ENCODE data around the gene RPS18.
A peak's percentile ranks its signal among the peaks of the same experiment; 100 is the strongest.

Gene RPS18

DNA sequence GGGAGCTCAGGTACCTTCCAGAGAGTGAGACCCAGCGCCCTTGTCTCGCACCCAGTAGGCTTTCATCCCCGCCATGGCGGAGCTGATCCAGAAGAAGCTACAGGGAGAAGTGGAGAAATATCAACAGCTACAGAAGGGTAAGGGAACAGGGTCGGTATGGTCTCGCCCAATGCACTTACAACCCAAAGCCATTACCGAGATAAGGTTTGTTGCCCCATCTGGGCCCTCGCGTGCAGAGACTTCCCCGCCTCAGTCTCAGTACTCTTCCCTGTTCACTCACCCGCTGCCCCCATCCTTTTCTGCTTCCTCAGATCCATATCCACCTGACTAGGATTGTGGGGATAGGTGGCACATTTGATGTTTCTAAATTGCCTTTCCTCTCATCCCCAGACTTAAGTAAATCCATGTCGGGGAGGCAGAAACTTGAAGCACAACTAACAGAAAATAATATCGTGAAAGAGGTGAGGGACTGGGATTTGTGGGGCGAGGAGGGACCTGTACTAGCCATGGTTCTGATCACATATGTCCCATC is 18.0 kb downstream of the RPS18 start:
- peak overlapping the region; percentile 96 for H3K4me3 ChIP-seq (ENCODE audit: low read depth, low read length)

DNA sequence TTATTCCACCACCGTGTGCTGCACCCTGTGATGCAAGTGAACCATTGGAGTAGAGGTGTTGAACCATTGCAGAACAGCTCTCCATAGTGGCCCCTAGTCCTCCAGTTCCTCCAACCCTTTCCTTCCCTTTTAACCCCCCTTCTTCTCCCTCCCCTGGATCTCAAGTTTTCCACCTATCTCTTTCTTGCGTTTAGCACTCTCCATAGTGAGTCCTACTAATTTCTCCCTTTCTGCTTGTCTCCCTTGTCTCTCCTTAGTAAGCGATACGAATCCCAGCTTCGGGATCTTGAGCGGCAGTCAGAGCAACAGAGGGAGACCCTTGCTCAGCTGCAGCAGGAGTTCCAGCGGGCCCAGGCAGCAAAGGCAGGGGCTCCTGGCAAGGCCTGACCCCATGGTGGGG is 18.6 kb downstream of the RPS18 start:
- H3K4me3 ChIP-seq (ENCODE audit: low read depth, low read length) = peak overlapping the region; percentile 96

DNA sequence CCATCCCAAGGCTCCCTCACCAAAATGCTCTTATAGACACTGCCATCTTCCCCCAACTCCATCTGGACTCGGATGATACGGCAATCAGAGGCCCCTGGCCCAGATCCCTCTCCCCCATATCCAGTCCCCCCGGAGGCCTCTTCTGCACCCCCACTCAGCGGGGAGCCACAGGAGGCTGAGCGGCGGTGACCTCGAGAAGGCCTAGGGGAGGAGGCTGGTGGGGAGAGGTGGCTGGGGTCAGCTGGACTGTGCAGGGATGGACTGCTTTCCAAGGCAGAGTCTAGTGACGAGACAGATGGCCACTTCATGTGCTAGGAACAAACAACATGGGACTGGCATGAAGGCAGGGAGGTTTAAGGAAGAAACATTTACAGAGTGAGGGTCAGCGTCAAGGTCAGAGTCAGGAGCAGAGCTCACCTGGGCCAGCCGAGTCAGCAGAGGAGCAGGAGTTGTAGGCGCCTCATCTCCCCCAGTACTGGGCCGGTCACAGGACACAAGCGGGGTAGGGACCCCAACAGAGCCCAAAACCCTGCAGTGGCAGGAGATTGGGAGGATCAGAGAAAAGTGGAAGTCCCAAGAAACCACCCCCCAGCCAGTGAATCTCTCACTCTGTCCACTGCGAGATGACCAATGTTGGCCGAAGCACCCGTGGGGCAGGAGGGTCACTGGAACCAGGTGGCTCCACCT is 21.3 kb downstream of the RPS18 start:
- no peak overlapping the region for H3K4me3 ChIP-seq (ENCODE audit: low read depth, low read length)

DNA sequence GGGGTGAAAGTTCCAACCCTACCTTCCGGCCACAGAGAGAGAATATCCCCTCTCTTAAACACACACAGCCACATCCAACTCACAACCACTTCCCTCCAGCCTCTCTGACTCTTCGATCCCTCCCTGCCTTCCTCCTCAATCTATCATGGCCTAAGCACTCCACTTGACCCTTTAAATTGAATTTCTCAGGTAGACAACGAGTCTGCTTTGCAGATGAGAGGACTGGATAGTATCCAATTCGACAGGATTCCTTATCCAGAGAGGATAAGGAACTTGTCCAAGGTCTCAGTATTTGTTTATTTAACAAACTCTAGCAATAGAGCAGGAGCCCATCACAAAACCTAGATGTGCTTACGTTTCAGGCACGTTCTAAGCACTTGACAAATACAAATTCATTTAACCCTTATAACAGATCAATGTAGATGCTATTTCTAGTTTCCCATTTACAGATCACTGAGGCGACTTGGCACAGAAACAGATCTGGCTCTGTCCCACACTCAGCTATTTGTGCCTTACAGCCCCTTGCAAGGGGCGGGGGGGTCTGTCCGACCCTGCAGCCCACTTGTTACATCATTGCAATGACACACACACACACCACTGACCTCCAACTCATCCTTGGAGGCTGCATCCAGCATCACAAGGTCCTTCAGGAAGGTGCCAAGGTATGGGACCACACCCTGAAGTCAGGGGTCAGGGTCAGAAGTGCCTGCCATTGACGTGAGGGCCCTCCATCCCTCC is 22.4 kb downstream of the RPS18 start:
- H3K4me3 ChIP-seq (ENCODE audit: low read depth, low read length) = no peak overlapping the region

DNA sequence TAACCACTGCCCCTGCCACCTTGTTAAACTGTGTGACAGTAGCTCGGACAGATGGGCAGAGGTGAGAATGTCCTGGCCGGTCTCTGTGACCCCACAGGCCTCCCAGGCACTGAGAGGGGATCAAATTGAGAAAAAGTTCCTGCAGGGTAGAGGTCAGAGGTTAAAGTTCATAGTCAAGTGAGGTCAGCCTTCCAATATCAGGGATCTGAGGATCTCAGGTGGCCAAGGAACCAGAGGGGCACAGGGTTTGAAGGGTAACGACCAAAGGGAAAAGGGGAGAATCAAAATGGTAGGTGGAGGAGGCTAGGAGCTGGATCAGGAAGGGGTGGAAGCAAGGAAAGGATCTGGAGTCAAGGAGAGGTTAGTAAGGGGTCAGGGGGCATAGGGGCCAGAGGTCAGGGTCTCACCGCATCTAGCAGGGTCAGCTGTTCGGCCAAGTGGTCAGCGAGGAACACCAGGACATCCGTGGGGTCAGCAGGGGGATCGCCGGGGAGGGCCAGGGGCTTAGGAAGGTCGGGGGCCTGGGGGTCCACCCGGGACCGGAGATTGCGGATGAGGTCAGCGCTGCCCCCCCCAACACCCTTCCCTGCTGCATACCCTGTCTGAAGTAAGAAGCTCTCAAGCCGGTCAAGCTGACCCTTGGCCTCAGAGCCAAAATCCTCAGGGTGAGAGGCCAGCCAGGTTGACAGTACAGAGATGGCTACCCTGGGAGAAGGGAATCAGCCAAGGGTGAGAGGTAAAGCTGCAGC is 23.9 kb downstream of the RPS18 start:
- H3K4me3 ChIP-seq (ENCODE audit: low read depth, low read length) = no peak overlapping the region

DNA sequence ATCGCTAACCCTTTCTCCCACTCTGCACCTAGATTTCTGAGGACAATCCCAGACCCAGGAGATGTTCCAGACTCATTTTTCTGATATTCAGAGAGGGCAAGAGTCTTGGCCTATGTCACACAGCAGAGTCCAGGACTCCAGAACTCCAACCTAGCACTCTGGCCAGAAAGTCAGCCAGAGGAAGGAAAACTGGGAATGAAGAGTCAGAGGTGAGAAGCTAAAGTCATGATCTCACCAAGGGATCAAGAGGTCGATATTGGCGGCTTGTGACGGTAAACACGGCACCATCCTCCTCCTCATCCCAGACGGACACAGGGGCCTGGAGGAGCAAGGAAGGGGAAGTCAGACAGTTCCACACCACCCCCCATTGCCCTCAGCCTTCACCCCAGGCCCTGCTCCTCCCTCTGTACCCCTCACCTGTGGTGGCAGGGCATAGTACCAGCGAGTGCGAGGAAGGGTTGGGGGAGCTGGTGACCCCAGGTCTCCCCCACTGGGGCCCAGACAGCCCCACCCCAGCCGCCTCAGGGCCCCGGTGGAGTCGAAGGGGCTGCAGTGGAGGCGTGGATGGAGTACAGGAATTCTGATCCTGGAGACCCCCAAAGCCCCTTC is 25.0 kb downstream of the RPS18 start:
- peak overlapping the region; percentile 55 for H3K4me3 ChIP-seq (ENCODE audit: low read depth, low read length)

DNA sequence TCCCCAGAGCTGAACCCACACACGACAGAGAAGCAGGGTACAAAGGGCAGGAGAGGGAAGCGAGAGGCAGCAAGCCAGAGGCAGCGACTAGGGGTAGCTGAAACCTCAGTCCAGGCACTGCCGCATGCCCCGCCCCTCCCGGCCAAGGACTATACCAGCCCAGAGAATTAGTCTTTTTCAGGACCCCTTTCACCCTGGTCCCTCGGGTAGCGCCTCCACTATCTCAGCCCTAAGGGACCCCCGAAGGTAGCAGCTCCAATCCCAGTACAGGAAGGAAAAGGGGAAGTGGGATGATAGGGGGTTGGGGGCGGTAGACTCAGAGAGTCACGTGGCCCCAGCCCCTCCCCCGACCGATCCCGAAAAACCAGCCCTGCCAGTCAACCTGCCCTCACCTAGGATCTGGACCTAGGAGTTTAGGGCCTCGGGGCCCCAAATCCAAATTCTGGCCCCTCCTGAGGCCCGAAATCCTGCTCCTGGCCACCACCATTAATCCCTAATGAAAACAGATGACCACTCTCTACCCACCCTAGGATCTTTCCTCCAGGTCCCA is 25.6 kb downstream of the RPS18 start:
- peak overlapping the region; percentile 55 for H3K4me3 ChIP-seq (ENCODE audit: low read depth, low read length)

DNA sequence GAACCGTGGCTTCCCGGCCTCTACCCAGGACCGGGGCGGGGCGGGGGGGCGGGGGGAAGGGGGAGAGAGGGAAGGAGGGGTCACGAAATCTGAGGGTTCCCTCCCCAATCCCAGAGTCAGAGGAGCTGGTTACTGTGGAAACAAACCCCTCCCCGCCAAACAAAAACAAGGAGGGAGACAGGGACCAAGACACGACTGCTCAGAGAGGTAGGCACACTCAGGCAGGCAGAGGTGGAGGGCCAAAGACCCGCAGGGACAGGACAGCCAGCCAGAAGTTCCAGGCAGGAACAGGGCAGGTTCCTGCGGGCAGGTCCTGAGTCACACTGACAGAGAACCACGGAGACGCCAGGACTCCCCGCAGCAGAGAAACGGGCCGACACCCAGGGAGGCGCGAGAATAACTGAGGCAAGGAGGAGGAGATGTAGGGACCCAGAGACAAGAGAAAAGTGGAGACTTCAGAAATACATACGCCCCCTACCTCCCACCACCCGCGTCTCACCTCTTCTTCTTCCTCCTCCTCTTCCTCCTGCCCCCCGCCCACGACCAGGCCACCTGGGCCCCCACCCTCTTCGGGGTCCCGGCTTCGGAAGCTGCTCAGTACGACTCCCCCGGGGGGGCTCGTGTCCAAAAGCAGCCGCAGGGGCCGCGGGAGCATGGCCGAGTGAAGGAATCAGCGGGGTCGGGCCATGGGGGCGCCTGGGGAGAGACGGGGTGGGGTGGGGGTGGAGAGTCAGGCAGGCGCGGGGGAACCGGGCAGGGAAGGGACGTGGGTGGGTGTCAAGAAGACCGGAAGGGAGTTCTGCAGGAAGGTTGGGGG is 26.3 kb downstream of the RPS18 start:
- H3K4me3 ChIP-seq (ENCODE audit: low read depth, low read length) = peak overlapping the region; percentile 94

DNA sequence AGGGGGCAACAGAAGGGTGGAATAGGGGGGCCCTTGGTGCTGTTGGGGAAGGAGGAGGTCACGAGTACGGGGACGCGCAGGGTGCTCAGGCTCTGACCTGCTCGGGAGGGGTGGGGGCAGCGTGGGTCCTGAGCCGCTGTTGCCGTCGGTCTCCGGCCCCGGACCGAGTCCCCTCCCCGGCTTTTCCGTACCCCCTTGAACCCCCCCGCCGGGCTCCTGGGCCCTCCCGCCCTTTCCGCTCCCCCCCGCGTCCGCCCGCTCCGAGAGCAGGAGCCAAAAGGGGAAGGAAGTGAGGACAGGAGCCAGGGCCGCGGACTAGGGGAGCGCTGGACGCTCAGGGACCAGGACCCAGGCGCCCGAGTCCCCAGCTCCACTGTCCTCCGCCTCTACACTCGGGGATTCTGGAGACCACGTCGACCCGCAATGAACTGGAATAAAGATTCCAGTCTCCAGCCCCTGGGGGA is 26.9 kb downstream of the RPS18 start, which contains the start of gene RGL2:
TSS of gene RGL2 (minus strand) at position 170 of the 464 bp plus-strand sequence. CDS start 332 bp downstream, outside the sequence.
- H3K4me3 ChIP-seq (ENCODE audit: low read depth, low read length) = peak within 1 kb of the TSS; percentile 94

DNA sequence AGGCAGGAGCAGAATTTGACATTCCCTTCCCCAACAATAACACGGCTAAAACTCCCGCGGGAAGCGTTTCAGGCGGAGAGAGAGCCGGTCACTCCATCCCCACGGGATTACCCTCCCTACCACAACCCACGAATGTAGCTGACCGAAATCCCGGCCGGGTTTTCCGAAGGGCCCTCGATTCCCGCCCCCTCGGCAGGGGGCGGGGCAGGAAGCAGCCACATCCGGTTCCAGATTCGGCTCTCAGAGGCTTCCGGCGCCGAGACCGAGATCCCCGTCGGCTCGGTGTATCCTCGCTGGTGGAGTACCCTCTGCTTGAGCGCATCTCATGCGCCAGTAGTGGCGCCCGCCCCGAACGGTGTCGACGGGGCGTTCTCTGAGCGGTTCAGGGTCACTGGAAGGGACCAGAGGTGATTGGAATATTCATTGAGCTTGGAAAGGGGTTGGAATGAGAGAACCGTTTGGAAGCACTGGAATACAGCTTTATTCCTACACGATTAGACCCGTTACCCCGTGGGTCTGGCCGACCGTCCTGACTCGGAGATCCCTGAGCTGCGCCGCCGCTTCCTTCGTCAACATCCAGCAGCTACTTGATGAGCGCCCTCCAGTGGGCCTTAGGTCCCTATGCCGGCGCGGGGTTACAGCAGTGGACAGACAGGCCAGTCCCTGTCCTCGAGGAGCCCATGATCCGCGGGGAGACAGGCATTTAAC is 27.5 kb downstream of the RPS18 start:
- H3K4me3 ChIP-seq (ENCODE audit: low read depth, low read length) = peak overlapping the region; percentile 94

DNA sequence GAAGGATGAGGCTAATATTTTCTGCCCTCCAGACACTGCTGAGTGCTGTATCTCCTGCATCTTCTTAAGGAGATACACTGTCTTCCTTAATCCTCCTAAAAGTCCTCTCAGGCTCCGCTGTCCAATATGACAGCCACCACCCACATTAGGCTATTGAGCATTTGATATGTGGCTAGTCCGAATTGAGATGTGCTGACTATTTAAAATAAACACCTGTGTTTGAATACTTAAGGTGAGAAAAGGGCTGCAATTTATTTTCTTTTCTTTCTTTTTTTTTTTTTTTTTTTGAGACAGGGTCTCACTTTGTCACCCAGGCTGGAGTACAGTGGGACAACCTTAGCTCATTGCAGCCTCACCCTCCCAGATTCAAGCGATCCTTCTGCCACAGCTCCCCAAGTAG is 30.0 kb downstream of the RPS18 start:
- no peak overlapping the region for H3K4me3 ChIP-seq (ENCODE audit: low read depth, low read length)

DNA sequence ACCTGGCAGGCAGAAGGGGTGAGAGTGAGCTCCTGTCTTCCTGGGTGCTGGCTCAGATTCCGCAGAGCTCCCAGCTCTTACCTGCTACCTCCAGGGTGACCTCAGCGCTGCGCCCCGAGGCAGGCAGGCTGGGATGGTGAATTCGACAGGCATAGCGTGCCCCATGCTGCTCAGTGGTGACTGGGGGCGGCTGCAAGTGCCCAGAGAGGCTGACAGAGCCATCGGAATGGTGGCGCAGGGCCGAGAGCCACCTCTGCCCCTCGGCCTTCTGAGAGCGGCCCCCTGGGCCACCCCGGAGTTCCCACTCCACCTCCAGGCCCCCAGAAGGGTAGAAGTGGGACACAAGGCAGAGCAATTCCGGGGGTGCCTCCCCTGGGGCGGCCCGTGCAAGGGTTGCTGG is 32.3 kb downstream of the RPS18 start:
- no peak overlapping the region for H3K4me3 ChIP-seq (ENCODE audit: low read depth, low read length)

DNA sequence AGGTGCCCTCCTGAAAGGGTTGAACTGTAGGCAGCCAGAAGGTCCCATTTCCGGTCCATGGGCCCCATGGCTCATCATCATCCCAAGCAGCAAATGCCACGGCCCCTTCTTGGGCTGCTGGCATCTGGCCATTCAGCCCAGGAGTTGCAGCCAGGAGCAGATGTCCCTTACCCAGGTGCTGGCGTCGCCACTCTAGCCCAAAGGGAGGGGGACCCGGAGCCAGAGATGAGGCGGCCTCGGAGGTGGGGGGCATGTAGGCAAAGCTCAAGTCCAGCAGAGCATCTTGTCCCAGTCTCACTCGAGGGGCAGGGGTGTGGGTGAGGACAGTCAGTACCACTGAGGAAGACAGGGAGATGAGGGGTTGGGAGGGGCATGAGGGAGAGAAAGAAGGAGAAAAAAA is 33.2 kb downstream of the RPS18 start:
- no peak overlapping the region for H3K4me3 ChIP-seq (ENCODE audit: low read depth, low read length)

DNA sequence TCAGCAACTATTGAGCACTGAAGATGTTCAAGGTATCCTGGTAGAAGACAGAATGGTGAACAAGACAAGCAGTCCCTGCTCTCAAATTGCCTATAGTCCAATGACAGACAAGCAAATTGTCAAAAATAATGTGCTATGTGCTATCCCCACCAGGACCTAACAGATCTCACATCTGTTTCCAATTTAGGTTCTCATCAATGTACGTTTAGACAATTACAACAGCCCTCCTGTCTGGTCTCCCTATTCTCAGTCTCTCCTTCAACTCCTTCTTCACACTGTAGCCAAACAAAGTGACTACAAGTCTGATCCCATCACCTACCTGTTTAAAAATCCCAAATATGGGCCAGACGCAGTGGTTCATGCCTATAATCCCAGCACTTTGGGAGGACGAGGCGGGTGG is 34.5 kb downstream of the RPS18 start:
- no peak overlapping the region for H3K4me3 ChIP-seq (ENCODE audit: low read depth, low read length)

DNA sequence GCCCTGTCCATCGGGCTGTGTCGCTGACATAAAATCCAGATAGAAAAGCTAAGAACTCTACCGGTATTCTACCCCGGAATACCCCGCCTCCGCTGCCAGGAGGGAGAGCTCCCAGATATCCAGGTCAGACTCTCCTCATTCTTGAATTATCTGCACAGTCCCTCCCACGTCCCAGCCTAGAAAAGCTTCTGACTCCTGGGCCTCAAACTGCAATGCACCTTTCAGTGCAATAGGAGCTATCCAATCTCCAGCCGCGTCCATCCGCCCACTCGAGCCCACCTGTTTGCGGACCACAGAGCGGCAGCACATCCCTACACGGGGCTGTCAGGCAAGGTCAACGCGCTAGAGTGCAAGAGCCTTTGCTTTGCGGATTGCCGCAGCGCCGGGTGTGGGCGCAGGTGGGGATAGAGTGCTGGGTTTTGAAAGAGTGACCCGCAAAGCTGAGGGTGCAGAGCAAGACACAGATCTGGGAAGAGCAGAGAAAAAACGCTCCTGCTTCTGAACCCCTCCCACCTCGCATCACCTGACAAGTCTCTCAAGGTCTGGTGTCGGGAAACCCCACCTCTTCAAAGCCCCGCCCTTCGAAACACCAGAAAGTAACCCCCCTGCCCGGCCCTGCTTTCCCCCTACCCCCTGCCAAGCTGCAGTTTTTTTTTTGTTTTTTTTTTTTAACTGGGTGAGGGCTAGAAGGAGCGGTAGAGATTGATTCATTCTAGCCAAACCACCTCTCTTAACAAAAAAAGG is 40.7 kb downstream of the RPS18 start:
- peak overlapping the region; percentile 89 for H3K4me3 ChIP-seq (ENCODE audit: low read depth, low read length)

DNA sequence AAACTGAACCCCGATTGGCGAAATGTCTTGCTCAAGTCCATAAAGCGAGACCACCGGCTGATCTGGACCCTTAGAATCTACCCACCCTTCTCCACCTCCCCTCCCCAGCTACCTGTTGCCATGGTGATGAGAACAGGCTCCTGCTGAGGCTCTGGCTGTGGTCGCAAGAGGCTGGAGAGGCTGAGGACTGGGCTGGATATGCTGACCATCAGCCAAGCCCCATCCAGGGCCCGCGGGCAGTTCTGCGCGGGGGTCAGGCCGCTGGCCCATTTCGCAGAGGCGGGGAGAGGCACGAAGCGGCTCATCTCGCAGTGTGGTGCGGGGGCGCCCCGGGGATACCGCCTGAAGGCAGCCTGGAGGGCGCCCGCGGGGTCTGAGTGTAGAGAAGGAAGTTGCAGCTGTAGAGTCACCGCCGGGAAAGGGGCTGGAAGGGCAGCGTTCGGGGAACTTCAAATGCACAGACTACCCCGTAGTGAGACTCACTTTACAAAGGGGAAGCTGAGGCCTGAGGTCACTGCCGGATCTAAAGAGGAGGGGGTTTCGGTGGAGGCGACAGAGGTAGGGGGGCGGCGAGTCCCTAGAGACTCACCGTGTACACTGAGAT is 41.3 kb downstream of the RPS18 start:
- peak overlapping the region; percentile 89 for H3K4me3 ChIP-seq (ENCODE audit: low read depth, low read length)

DNA sequence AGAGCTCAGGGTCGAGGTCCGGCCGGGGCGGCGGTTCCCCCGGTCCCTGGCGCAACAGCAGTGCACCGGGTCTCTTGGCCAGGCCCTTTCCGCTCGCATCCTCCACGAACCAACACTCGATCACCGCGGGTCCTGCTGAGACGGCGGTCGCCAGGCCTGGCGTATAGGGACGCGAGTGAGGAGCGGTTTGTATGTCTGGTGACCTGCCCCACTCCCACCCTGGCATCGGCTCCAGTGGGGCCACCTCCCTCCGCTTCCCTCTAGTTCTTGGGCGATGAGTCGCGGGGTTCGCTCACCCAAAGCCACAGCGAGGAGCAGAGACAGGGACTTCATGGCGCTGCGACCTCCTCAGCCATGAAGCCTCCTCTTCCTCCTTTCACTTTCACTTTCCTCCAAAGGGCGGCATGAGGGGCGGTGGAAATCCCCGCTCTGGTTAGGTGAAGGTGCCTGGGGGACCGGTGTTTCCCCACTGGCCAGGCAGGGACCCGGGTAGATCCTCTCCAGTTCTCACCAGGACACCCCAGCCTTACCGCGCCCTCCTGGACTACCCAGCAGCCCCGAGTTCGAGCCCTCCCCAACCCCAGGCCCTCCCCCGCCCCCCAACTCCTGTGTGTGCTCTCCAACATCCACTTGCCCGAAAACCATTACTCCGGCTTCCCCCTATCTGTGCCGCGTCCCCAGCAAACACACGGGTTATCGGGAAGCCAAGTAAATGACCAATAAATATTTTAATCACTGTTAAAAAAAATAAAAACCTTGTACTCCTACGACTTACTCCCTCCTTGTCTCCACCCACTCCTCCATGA is 42.0 kb downstream of the RPS18 start, which contains the start of gene TAPBP:
TSS of gene TAPBP (minus strand) at position 370 of the 806 bp plus-strand sequence. CDS start at position 333, 37 bp downstream.
- H3K4me3 ChIP-seq (ENCODE audit: low read depth, low read length) = peak within 1 kb of the TSS; percentile 89
